Body of pancreas (tissue), 4 donors: ENCODE results near the gene PTPRCAP.

Experiments
- CTCF ChIP-seq, 7 experiments: fragments of 450-650 bp in 4 of 7; fragments of 200-600 bp in 3 of 7; sonication (generic) in 3 of 7; IDR thresholded peaks; one replicate each; pipeline ENCODE4 v1.5.1; 2016 to 2019; ENCODE audit warnings: antibody characterized with exemption in 7 of 7
- POLR2A ChIP-seq, 3 donors: fragments of 450-650 bp; IDR thresholded peaks; one replicate each; pipeline ENCODE4 v1.6.1; 2016; ENCODE audit warnings: antibody characterized with exemption in 3 of 3, mild to moderate bottlenecking in 2 of 3

GRCh38 chr11:67442504-67443404, 5.3 kb upstream of the PTPRCAP start:
- no peak for TF ChIP-seq POLR2A (IDR thresholded peaks at IDR 0.05)
- no peak for TF ChIP-seq CTCF (IDR thresholded peaks at IDR 0.05)
